Uterus (tissue), 2 donors: Measurements from ENCODE around the gene UTP20.

Source experiments
- POLR2A ChIP-seq, 2 donors: fragments of 450-650 bp; IDR thresholded peaks; one replicate each; pipeline ENCODE4 v1.6.1; 2016; ENCODE audit warnings: antibody characterized with exemption in 2 of 2, mild to moderate bottlenecking in 1 of 2, moderate library complexity in 1 of 2
- TF ChIP-seq, protein P1 (sequence below), 4 experiments: fragments of 200-600 bp in 2 of 4; fragments of 450-650 bp in 2 of 4; sonication (generic) in 2 of 4; IDR thresholded peaks; one replicate each; pipeline ENCODE4 v1.5.1; 2016 to 2019; ENCODE audit warnings: antibody characterized with exemption in 4 of 4, mild to moderate bottlenecking in 2 of 4, moderate library complexity in 1 of 4

DNA sequence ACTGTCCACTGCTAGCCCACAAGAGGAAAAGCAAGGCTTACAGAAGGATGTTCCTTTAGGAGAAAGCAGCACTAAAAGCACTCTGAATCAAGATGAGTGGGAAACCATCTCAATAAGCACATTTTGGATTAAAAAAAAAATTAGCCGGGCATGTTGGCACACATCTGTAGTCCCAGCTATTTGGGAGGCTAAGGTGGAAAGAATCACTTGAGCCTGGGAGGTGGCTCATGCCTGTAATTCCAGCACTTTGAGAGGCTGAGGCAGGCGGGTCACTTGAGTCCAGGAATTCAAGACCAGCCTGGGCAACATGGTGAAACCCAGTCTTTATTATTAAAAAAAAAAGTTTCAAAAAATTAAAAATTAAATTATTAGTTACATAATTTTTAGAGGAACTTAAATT, 144.7 kb downstream of the UTP20 start:
- TF ChIP-seq, protein P1, sequence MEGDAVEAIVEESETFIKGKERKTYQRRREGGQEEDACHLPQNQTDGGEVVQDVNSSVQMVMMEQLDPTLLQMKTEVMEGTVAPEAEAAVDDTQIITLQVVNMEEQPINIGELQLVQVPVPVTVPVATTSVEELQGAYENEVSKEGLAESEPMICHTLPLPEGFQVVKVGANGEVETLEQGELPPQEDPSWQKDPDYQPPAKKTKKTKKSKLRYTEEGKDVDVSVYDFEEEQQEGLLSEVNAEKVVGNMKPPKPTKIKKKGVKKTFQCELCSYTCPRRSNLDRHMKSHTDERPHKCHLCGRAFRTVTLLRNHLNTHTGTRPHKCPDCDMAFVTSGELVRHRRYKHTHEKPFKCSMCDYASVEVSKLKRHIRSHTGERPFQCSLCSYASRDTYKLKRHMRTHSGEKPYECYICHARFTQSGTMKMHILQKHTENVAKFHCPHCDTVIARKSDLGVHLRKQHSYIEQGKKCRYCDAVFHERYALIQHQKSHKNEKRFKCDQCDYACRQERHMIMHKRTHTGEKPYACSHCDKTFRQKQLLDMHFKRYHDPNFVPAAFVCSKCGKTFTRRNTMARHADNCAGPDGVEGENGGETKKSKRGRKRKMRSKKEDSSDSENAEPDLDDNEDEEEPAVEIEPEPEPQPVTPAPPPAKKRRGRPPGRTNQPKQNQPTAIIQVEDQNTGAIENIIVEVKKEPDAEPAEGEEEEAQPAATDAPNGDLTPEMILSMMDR (IDR thresholded peaks at IDR 0.05), result no peak
- TF ChIP-seq POLR2A (IDR thresholded peaks at IDR 0.05), result no peak
